ENCODE results near the gene FGF14.
"Not testable (repeated sequence)": the region's sequence is repeated elsewhere in the genome, so short reads cannot be mapped to it uniquely, and the experiment has no call there.

Gene FGF14

GRCh38 chr13:102012299-102013293, 389.3 kb downstream of the FGF14 start:
- H4K20me1 ChIP-seq (ENCODE audit: control insufficient read depth, insufficient read depth, low read depth, low read length) = no peaks in the 10 kb centered on the region
- no peaks in the 10 kb centered on the region for H3K36me3 ChIP-seq (ENCODE audit: control insufficient read depth, low read length)
- no peaks in the 10 kb centered on the region for H3K9me3 ChIP-seq (ENCODE audit: control insufficient read depth, insufficient read depth, low read length)
- no peaks in the 10 kb centered on the region for H3K27me3 ChIP-seq (ENCODE audit: control insufficient read depth, low read length)
- H3K4me3 ChIP-seq (ENCODE audit: low read length) = no peak overlapping the region
- no peak overlapping the region for H3K27ac ChIP-seq (ENCODE audit: low read depth, low read length)
- no peaks in the 10 kb centered on the region for H3K79me2 ChIP-seq (ENCODE audit: control insufficient read depth, low read length)
- no peak overlapping the region for H3K4me2 ChIP-seq (ENCODE audit: low read length)
- TF ChIP-seq EZH2phosphoT487 (IDR thresholded peaks at IDR 0.05; ENCODE audit: borderline replicate concordance, low read length) (no peak), CTCF (IDR thresholded peaks at IDR 0.05; ENCODE audit: low read depth, low read length, poor library complexity, severe bottlenecking) (no peak)
- H3F3A ChIP-seq (ENCODE audit: control insufficient read depth, insufficient read depth) = no peaks in the 10 kb centered on the region
- no peaks in the 10 kb centered on the region for H3K4me1 ChIP-seq (ENCODE audit: control insufficient read depth, low read length)
- no peaks in the 10 kb centered on the region for H3K9me2 ChIP-seq (replicated peaks; ENCODE audit: control insufficient read depth, low read length)

GRCh38 chr13:102011455-102011854, 390.4 kb downstream of the FGF14 start:
- not testable (repeated sequence) for H3K79me2 ChIP-seq (ENCODE audit: control insufficient read depth, low read length); H3K9me2 ChIP-seq (replicated peaks; ENCODE audit: control insufficient read depth, low read length); H3K27ac ChIP-seq (ENCODE audit: low read depth, low read length); H3F3A ChIP-seq (ENCODE audit: control insufficient read depth, insufficient read depth); H3K27me3 ChIP-seq (ENCODE audit: control insufficient read depth, low read length); H3K9me3 ChIP-seq (ENCODE audit: control insufficient read depth, insufficient read depth, low read length); H4K20me1 ChIP-seq (ENCODE audit: control insufficient read depth, insufficient read depth, low read depth, low read length); H3K4me3 ChIP-seq (ENCODE audit: low read length); H3K4me2 ChIP-seq (ENCODE audit: low read length); H3K4me1 ChIP-seq (ENCODE audit: control insufficient read depth, low read length); H3K36me3 ChIP-seq (ENCODE audit: control insufficient read depth, low read length)

GRCh38 chr13:102003848-102004570, 397.8 kb downstream of the FGF14 start:
- Histone ChIP-seq H3K36me3 (ENCODE audit: control insufficient read depth, low read length) (no peaks in the 10 kb centered on the region), H3K4me1 (ENCODE audit: control insufficient read depth, low read length) (no peaks in the 10 kb centered on the region), H3K9me3 (ENCODE audit: control insufficient read depth, insufficient read depth, low read length) (no peaks in the 10 kb centered on the region), H3K4me2 (ENCODE audit: low read length) (no peak overlapping the region), H3K27ac (ENCODE audit: low read depth, low read length) (no peak overlapping the region), H3K27me3 (ENCODE audit: control insufficient read depth, low read length) (no peaks in the 10 kb centered on the region), H3K79me2 (ENCODE audit: control insufficient read depth, low read length) (no peaks in the 10 kb centered on the region), H3K9me2 (replicated peaks; ENCODE audit: control insufficient read depth, low read length) (no peaks in the 10 kb centered on the region), H3F3A (ENCODE audit: control insufficient read depth, insufficient read depth) (no peaks in the 10 kb centered on the region), H4K20me1 (ENCODE audit: control insufficient read depth, insufficient read depth, low read depth, low read length) (no peaks in the 10 kb centered on the region), H3K4me3 (ENCODE audit: low read length) (no peak overlapping the region)
- TF ChIP-seq CTCF (IDR thresholded peaks at IDR 0.05; ENCODE audit: low read depth, low read length, poor library complexity, severe bottlenecking) (no peak), EZH2phosphoT487 (IDR thresholded peaks at IDR 0.05; ENCODE audit: borderline replicate concordance, low read length) (no peak)

GRCh38 chr13:102002287-102002686, 399.6 kb downstream of the FGF14 start:
- Histone ChIP-seq H3K36me3 (ENCODE audit: control insufficient read depth, low read length) (no peaks in the 10 kb centered on the region), H3K4me2 (ENCODE audit: low read length) (no peak overlapping the region), H3K27me3 (ENCODE audit: control insufficient read depth, low read length) (no peaks in the 10 kb centered on the region), H3K79me2 (ENCODE audit: control insufficient read depth, low read length) (no peaks in the 10 kb centered on the region), H3K27ac (ENCODE audit: low read depth, low read length) (no peak overlapping the region), H3F3A (ENCODE audit: control insufficient read depth, insufficient read depth) (no peaks in the 10 kb centered on the region), H3K4me1 (ENCODE audit: control insufficient read depth, low read length) (no peaks in the 10 kb centered on the region), H3K9me2 (replicated peaks; ENCODE audit: control insufficient read depth, low read length) (no peaks in the 10 kb centered on the region), H3K9me3 (ENCODE audit: control insufficient read depth, insufficient read depth, low read length) (no peaks in the 10 kb centered on the region), H4K20me1 (ENCODE audit: control insufficient read depth, insufficient read depth, low read depth, low read length) (no peaks in the 10 kb centered on the region), H3K4me3 (ENCODE audit: low read length) (no peak overlapping the region)
- TF ChIP-seq CTCF (IDR thresholded peaks at IDR 0.05; ENCODE audit: low read depth, low read length, poor library complexity, severe bottlenecking) = no peak

Measured in DOHH2 (cell line).